GM20000 (cell line): ENCODE measurements around the gene CD101.

Experiments used
- DNase-seq: peaks from one replicate; pipeline ENCODE4 v3.0.0; 2012; ENCODE audit warnings: low spot score
- CTCF ChIP-seq: IDR thresholded peaks from 2 replicates; pipeline ENCODE4 v1.5.1; 2012; ENCODE audit warnings: mild to moderate bottlenecking, control low read depth; ENCODE audit errors: extremely low read depth, missing control alignments

The CD101 gene

GRCh38 chr1:117036018-117036461, 34.5 kb downstream of the CD101 start:
- DNase-seq, result no peak
- no peak for TF ChIP-seq CTCF

- DNase-seq, result no peak
- TF ChIP-seq CTCF, result no peak
Observed at GRCh38 chr1:117037802-117038201, 36.2 kb downstream of the CD101 start.

- TF ChIP-seq CTCF, result no peak
- no peak for DNase-seq
Observed at GRCh38 chr1:117038236-117038635, 36.7 kb downstream of the CD101 start.

GRCh38 chr1:117044217-117044616, 42.7 kb downstream of the CD101 start:
- no peak for TF ChIP-seq CTCF
- no peak for DNase-seq

GRCh38 chr1:117045644-117046043, 44.1 kb downstream of the CD101 start:
- DNase-seq, result no peak
- no peak for TF ChIP-seq CTCF

- TF ChIP-seq CTCF, result no peak
- no peak for DNase-seq
Observed at GRCh38 chr1:117046781-117047180, 45.2 kb downstream of the CD101 start.

- no peak for DNase-seq
- no peak for TF ChIP-seq CTCF
Observed at GRCh38 chr1:117047271-117047670, 45.7 kb downstream of the CD101 start.
